K562 (cell line): ENCODE measurements around the gene OR51B2. TPM values are rescaled to one million over a fixed set of nuclear protein-coding genes. Genes with fewer than 3 reads are reported as not detected.

Experiments
- BDP1 ChIP-seq: IDR thresholded peaks from 3 replicates; pipeline ENCODE4 v1.6.1; 2011; ENCODE audit not compliant: insufficient read length, insufficient read depth
- CHD1 ChIP-seq: fragments of 200-600 bp; sonication (generic); IDR thresholded peaks from one replicate; pipeline ENCODE4 v1.6.1; 2012; ENCODE audit warnings: mild to moderate bottlenecking, moderate library complexity, low read length, inconsistent platforms
- DACH1 ChIP-seq: fragments of 450-650 bp; IDR thresholded peaks from 2 replicates; pipeline ENCODE4 v1.6.1; 2018; ENCODE audit not compliant: partially characterized antibody
- ELF2 ChIP-seq: fragments of 250-450 bp; sonication (Bioruptor Pico); IDR thresholded peaks from 2 replicates; pipeline ENCODE4 v1.5.0; 2021; ENCODE audit warnings: mild to moderate bottlenecking
- ELF4 ChIP-seq: fragments of 450-650 bp; formaldehyde crosslinking; IDR thresholded peaks from 2 replicates; pipeline ENCODE4 v1.4.0; 2022; ENCODE audit warnings: missing genetic modification characterization
- ELK3 ChIP-seq: fragments of 450-650 bp; formaldehyde crosslinking; IDR thresholded peaks from 2 replicates; pipeline ENCODE4 v1.4.0; 2020; ENCODE audit warnings: mild to moderate bottlenecking
- EP300 ChIP-seq: IDR thresholded peaks from 2 replicates; pipeline ENCODE4 v1.6.1; 2012; ENCODE audit warnings: low read length, improper control_type of control experiment
- ETV1 ChIP-seq: fragments of 450-650 bp; conservative IDR thresholded peaks from 2 replicates; pipeline ENCODE4 v1.6.1; 2016; ENCODE audit warnings: missing genetic modification characterization, control low read depth, low read depth, missing compliant biosample characterization
- ETV5 ChIP-seq: sonication (generic); formaldehyde crosslinking; IDR thresholded peaks from 2 replicates; pipeline ENCODE4 v1.4.0; 2020; ENCODE audit warnings: low read depth, mild to moderate bottlenecking, missing genetic modification reagents
- GTF3C2 ChIP-seq: IDR thresholded peaks from 3 replicates; pipeline ENCODE4 v1.6.1; 2011; ENCODE audit warnings: borderline replicate concordance, mild to moderate bottlenecking, moderate library complexity; ENCODE audit not compliant: insufficient read length; ENCODE audit errors: extremely low read depth
- HOMEZ ChIP-seq: fragments of 250-450 bp; sonication (Bioruptor Pico); IDR thresholded peaks from 2 replicates; pipeline ENCODE4 v1.4.0; 2020; ENCODE audit warnings: mild to moderate bottlenecking, moderate library complexity
- HOXB6 ChIP-seq: fragments of 250-450 bp; sonication (Bioruptor Pico); IDR thresholded peaks from 2 replicates; pipeline ENCODE4 v1.5.1; 2022; ENCODE audit warnings: mild to moderate bottlenecking, borderline replicate concordance
- KAT2B ChIP-seq: IDR thresholded peaks from one replicate; pipeline ENCODE4 v1.6.1; 2012; ENCODE audit warnings: low read depth, mild to moderate bottlenecking, control low read depth, inconsistent platforms, low read length, moderate library complexity
- MAZ ChIP-seq, 2 experiments: fragments of 450-650 bp in 1 of 2; sonication (generic) in 1 of 2; formaldehyde crosslinking; IDR thresholded peaks in 1 of 2; conservative IDR thresholded peaks in 1 of 2; 2 replicates each; pipeline versions ENCODE4 v1.4.0 to v1.5.0; 2020; ENCODE audit warnings: mild to moderate bottlenecking in 1 of 2, missing genetic modification reagents in 1 of 2
- MBD2 ChIP-seq: sonication (generic); IDR thresholded peaks from 2 replicates; pipeline ENCODE4 v1.6.1; 2016; ENCODE audit warnings: low read depth, borderline replicate concordance
- MIER1 ChIP-seq: fragments of 450-650 bp; IDR thresholded peaks from 2 replicates; pipeline ENCODE4 v1.6.1; 2016; ENCODE audit warnings: antibody characterized with exemption, mild to moderate bottlenecking, low read depth
- PCBP1 ChIP-seq: fragments of 200-400 bp; formaldehyde crosslinking; IDR thresholded peaks from 2 replicates; pipeline ENCODE4 v1.6.1; 2018; ENCODE audit warnings: mild to moderate bottlenecking, low read depth, low read length; ENCODE audit not compliant: poor library complexity, severe bottlenecking
- POLR3A ChIP-seq: IDR thresholded peaks from 2 replicates; pipeline ENCODE4 v1.6.1; 2011; ENCODE audit warnings: borderline replicate concordance, mild to moderate bottlenecking, moderate library complexity; ENCODE audit not compliant: insufficient read length, insufficient read depth; ENCODE audit errors: extremely low read depth
- POU5F1 ChIP-seq: fragments of 150-350 bp; IDR thresholded peaks from 2 replicates; pipeline ENCODE4 v1.6.1; 2014; ENCODE audit warnings: borderline replicate concordance, low read length, low read depth, mild to moderate bottlenecking; ENCODE audit not compliant: partially characterized antibody
- SIN3B ChIP-seq: fragments of 450-650 bp; IDR thresholded peaks from 2 replicates; pipeline ENCODE4 v1.6.1; 2017; ENCODE audit warnings: low read depth, mild to moderate bottlenecking, moderate library complexity
- SMAD4 ChIP-seq: fragments of 250-450 bp; sonication (Bioruptor Pico); conservative IDR thresholded peaks from 2 replicates; pipeline ENCODE4 v1.8.0; 2021; ENCODE audit warnings: inconsistent platforms, mild to moderate bottlenecking, moderate library complexity
- TCFL5 ChIP-seq: fragments of 250-450 bp; sonication (Bioruptor Pico); conservative IDR thresholded peaks from 2 replicates; pipeline ENCODE4 v1.6.1; 2021; ENCODE audit warnings: mild to moderate bottlenecking, moderate library complexity, matching md5 sums
- ZNF354B ChIP-seq: fragments of 250-450 bp; sonication (Bioruptor Pico); IDR thresholded peaks from 2 replicates; pipeline ENCODE4 v1.4.0; 2020
- ZNF707 ChIP-seq: fragments of 250-450 bp; sonication (Bioruptor Pico); conservative IDR thresholded peaks from 2 replicates; pipeline ENCODE4 v1.8.0; 2022; ENCODE audit warnings: inconsistent platforms, mild to moderate bottlenecking, moderate library complexity
- polyA plus RNA-seq, 8 experiments: library from polyadenylated mRNA; depleted of rRNA in 4 of 8; stranded (reverse) in 5 of 8; unstranded in 3 of 8; fragments of >200 nt; fragmentation: Nextera tagmentation in 2 of 8; fragmentation: Illumina TruSeq in 1 of 8; extraction: Ambion mirVana in 2 of 8; extraction: Trizol in 1 of 8; gene quantifications; 2 replicates each; pipeline versions ENCODE4 v1.2.1 to v1.2.3, GENCODE V29; 2011 to 2014; ENCODE audit warnings: inconsistent platforms in 1 of 8, missing spikeins in 1 of 8
- total RNA-seq, 7 experiments: library from RNA; depleted of rRNA in 6 of 7; stranded (reverse); fragments of >200 nt in 6 of 7; fragmentation: Illumina TruSeq in 2 of 7; extraction: Trizol in 2 of 7; gene quantifications; 2 replicates each; pipeline versions ENCODE4 v1.2.1 to v1.2.3, GENCODE V29; 2011 to 2021; ENCODE audit warnings: low replicate concordance in 1 of 7

Gene OR51B2
- total and polyA plus RNA-seq, 9 of the 15 experiments (the other 6 are each of a cell fraction or from before 2014, with no cell fraction given) = 0.38 to 6.6 (median 4.0) TPM

- TF ChIP-seq ZNF354B (CRISPR knock-in tag) (no peak), POU5F1 (no peak), ELF4 (CRISPR knock-in tag) (peak; percentile 45), CHD1 (peak; percentile 74), PCBP1 (no peak), ZNF707 (no peak), DACH1 (peak; percentile 14), TCFL5 (no peak), ETV1 (tag) (no peak; the same call in 1 of the 2 replicates), POLR3A (no peak), HOMEZ (no peak), SMAD4 (CRISPR knock-in tag) (no peak), MAZ (CRISPR knock-in tag; conservative IDR thresholded peaks at IDR 0.05 in 1 of 2, IDR thresholded peaks at IDR 0.05 in 1 of 2) (peak; percentile 26 to 82; a peak in 3 of 4 replicates), ELF2 (peak; percentile 49; the same call in 1 of the 2 replicates), EP300 (peak; percentile 87), BDP1 (no peak), KAT2B (no peak), MBD2 (peak; percentile 45; the same call in 1 of the 2 replicates), HOXB6 (no peak), ETV5 (CRISPR knock-in tag) (no peak), GTF3C2 (no peak), MIER1 (no peak), ELK3 (no peak), SIN3B (no peak)
Measured at GRCh38 chr11:5275369-5276110, 48.6 kb downstream of the OR51B2 start (continued).
